K562 (cell line): ENCODE measurements around the gene PPFIA1. TPM values are rescaled to one million over a fixed set of nuclear protein-coding genes. Genes with fewer than 3 reads are reported as not detected.

Experiments used
- ATAC-seq: fragments of 200-7000 bp; cut with Tn5 transposase; 3 replicates; pipeline ENCODE4 v1.9.1; 2020; ENCODE audit warnings: moderate library complexity
- BruUV-seq: library from RNA; stranded (reverse); fragments of 400-500 nt; replicated peaks from 2 replicates; lab custom pipeline; 2021; lab: Mats Ljungman, UMichigan
- CTCF ChIA-PET: fragments of 300-600 bp; formaldehyde crosslinking; extraction: SDS; loops from one replicate; lab custom pipeline; 2021; ENCODE audit warnings: low intra/inter-chr PET ratio; lab: Yijun Ruan, JAX
- POLR2A ChIA-PET: fragments of 300-600, 350-650 bp; sonication (Branson Sonifier 250); formaldehyde crosslinking; extraction: SDS; loops from one replicate; lab custom pipeline; 2021; ENCODE audit warnings: antibody characterized with exemption, inconsistent platforms; lab: Yijun Ruan, JAX
- DNase-seq, 4 experiments: peaks; one replicate each; pipeline versions ENCODE4 v3.0.0 to v3.0.0-alpha.2; 2011 to 2018; ENCODE audit warnings: low spot score in 3 of 4, mixed read lengths in 3 of 4; ENCODE audit errors: extremely low read depth in 1 of 4
- FAIRE-seq: peaks from 2 replicates; lab custom pipeline; 2011; peaks lifted over from hg19 to GRCh38; lab: Jason Lieb, UNC
- H2AFZ ChIP-seq: 2 replicates; pipeline ENCODE4 v1.6.0; 2011; ENCODE audit warnings: low read depth, low read length, control low read depth, inconsistent platforms
- H3K27ac ChIP-seq: fragments of 200-600 bp; 3 replicates; pipeline ENCODE4 v1.8.0; 2011; ENCODE audit warnings: low read depth, mild to moderate bottlenecking, control low read depth, inconsistent platforms, low read length, moderate library complexity, mixed read lengths; ENCODE audit errors: extremely low read depth
- H3K27me3 ChIP-seq, 2 experiments: fragments of 300-600 bp in 1 of 2; 2 replicates in 1 of 2; 3 replicates in 1 of 2; pipeline versions ENCODE4 v1.6.0 to v1.8.0; 2011; ENCODE audit warnings: inconsistent platforms in 2 of 2, low read length in 2 of 2, mild to moderate bottlenecking in 1 of 2, mixed read lengths in 1 of 2, moderate library complexity in 1 of 2; ENCODE audit not compliant: control insufficient read depth in 2 of 2, insufficient read depth in 2 of 2
- H3K36me3 ChIP-seq: fragments of 300-600 bp; 3 replicates; pipeline ENCODE4 v1.8.0; 2011; ENCODE audit warnings: mild to moderate bottlenecking, low read length, inconsistent platforms; ENCODE audit not compliant: control insufficient read depth, insufficient read depth
- H3K4me1 ChIP-seq, 2 experiments: fragments of 200-600 bp in 1 of 2; replicated peaks in 1 of 2; 2 replicates in 1 of 2; 3 replicates in 1 of 2; pipeline versions ENCODE4 v1.5.1 to v1.8.0; 2011; ENCODE audit warnings: inconsistent platforms in 2 of 2, low read length in 2 of 2, mild to moderate bottlenecking in 1 of 2, mixed read lengths in 1 of 2, moderate library complexity in 1 of 2; ENCODE audit not compliant: control insufficient read depth in 2 of 2, insufficient read depth in 2 of 2
- H3K4me2 ChIP-seq: 2 replicates; pipeline ENCODE4 v1.6.1; 2011; ENCODE audit warnings: low read length, control low read depth, inconsistent platforms, mixed read lengths; ENCODE audit not compliant: insufficient read depth
- H3K4me3 ChIP-seq: fragments of 200-600 bp; sonication (generic), shearing (Covaris generic); 2 replicates; pipeline ENCODE4 v1.5.1; 2016; ENCODE audit warnings: control low read depth, inconsistent platforms
- H3K79me2 ChIP-seq: fragments of 200-600 bp; 3 replicates; pipeline ENCODE4 v1.8.0; 2011; ENCODE audit warnings: low read length, inconsistent platforms; ENCODE audit not compliant: control insufficient read depth, insufficient read depth
- H3K9ac ChIP-seq, 2 experiments: 2 replicates each; pipeline versions ENCODE4 v1.6.0 to v1.6.1; 2011; ENCODE audit warnings: low read depth in 2 of 2, low read length in 2 of 2, control low read depth in 1 of 2, inconsistent platforms in 1 of 2, mild to moderate bottlenecking in 1 of 2, mixed read lengths in 1 of 2; ENCODE audit not compliant: insufficient read depth in 1 of 2
- H3K9me1 ChIP-seq: one replicate; pipeline ENCODE4 v1.6.0; 2011; ENCODE audit warnings: inconsistent platforms, mild to moderate bottlenecking, low read length, moderate library complexity; ENCODE audit not compliant: control insufficient read depth, insufficient read depth
- H3K9me3 ChIP-seq: replicated peaks from 2 replicates; pipeline ENCODE4 v1.5.1; 2011; ENCODE audit warnings: low read depth, low read length, inconsistent platforms; ENCODE audit not compliant: control insufficient read depth, insufficient read depth
- H4K20me1 ChIP-seq: replicated peaks from 2 replicates; pipeline ENCODE4 v1.6.1; 2011; ENCODE audit warnings: low read length, inconsistent platforms, mixed read lengths; ENCODE audit not compliant: control insufficient read depth, insufficient read depth
- CREM ChIP-seq: IDR thresholded peaks from 2 replicates; pipeline ENCODE4 v1.6.1; 2014; ENCODE audit warnings: antibody characterized with exemption, low read depth
- HMBOX1 ChIP-seq: sonication (generic); IDR thresholded peaks from 2 replicates; pipeline ENCODE4 v1.6.1; 2016
- NCOA1 ChIP-seq: fragments of 450-650 bp; IDR thresholded peaks from 2 replicates; pipeline ENCODE4 v1.6.1; 2016; ENCODE audit warnings: low read depth
- POU5F1 ChIP-seq: fragments of 150-350 bp; IDR thresholded peaks from 2 replicates; pipeline ENCODE4 v1.6.1; 2014; ENCODE audit warnings: borderline replicate concordance, low read length, low read depth, mild to moderate bottlenecking; ENCODE audit not compliant: partially characterized antibody
- RBM15 ChIP-seq: fragments of 200-400 bp; formaldehyde crosslinking; IDR thresholded peaks from 2 replicates; pipeline ENCODE4 v1.6.1; 2018; ENCODE audit warnings: mild to moderate bottlenecking, low read length, moderate library complexity; ENCODE audit not compliant: insufficient read depth
- RBM17 ChIP-seq: fragments of 200-400 bp; formaldehyde crosslinking; IDR thresholded peaks from 2 replicates; pipeline ENCODE4 v1.6.1; 2017; ENCODE audit warnings: low read depth, mild to moderate bottlenecking, low read length, borderline replicate concordance
- SRSF1 ChIP-seq: fragments of 200-400 bp; formaldehyde crosslinking; IDR thresholded peaks from 2 replicates; pipeline ENCODE4 v1.6.1; 2017; ENCODE audit warnings: mild to moderate bottlenecking, low read depth, low read length, moderate library complexity
- TOE1 ChIP-seq, 2 experiments: fragments of 450-650 bp in 1 of 2; sonication (generic) in 1 of 2; formaldehyde crosslinking in 1 of 2; IDR thresholded peaks; 2 replicates each; pipeline versions ENCODE4 v1.7.1 to v1.8.0; 2016 to 2022; ENCODE audit warnings: borderline replicate concordance in 2 of 2, mild to moderate bottlenecking in 2 of 2, antibody characterized with exemption in 1 of 2, inconsistent platforms in 1 of 2, low read depth in 1 of 2, missing genetic modification reagents in 1 of 2, moderate library complexity in 1 of 2
- ZNF133 ChIP-seq: fragments of 250-450 bp; sonication (Bioruptor Pico); IDR thresholded peaks from 2 replicates; pipeline ENCODE4 v1.4.0; 2020; ENCODE audit warnings: mild to moderate bottlenecking
- ZNF146 ChIP-seq: IDR thresholded peaks from one replicate; pipeline ENCODE4 v1.6.1; 2018; ENCODE audit warnings: missing compliant biosample characterization; ENCODE audit not compliant: unreplicated experiment
- WGBS: fragments of 100-300 bp; shearing (Covaris generic); methylation state at CpG from one replicate; pipeline ENCODE4 v1.1.6; 2016; ENCODE audit warnings: low coverage, mixed read lengths; ENCODE audit not compliant: insufficient coverage; ENCODE audit errors: missing lambda C conversion rate; 5-methylcytosine and 5-hydroxymethylcytosine counted together
- in situ Hi-C: fragments of 300-500 bp; cut with MboI; formaldehyde crosslinking; loops from 4 replicates; pipeline ENCODE4 v1.15.0; 2018; ENCODE audit warnings: inconsistent platforms, mixed read lengths
- intact Hi-C: fragments of 100-400 bp; cut with micrococcal nuclease; formaldehyde crosslinking; loops from 2 replicates; pipeline ENCODE4 v1.14.2; 2022
- polyA plus RNA-seq, 8 experiments: library from polyadenylated mRNA; depleted of rRNA in 4 of 8; stranded (reverse) in 5 of 8; unstranded in 3 of 8; fragments of >200 nt; fragmentation: Nextera tagmentation in 2 of 8; fragmentation: Illumina TruSeq in 1 of 8; extraction: Ambion mirVana in 2 of 8; extraction: Trizol in 1 of 8; gene quantifications; 2 replicates each; pipeline versions ENCODE4 v1.2.1 to v1.2.3, GENCODE V29; 2011 to 2014; ENCODE audit warnings: inconsistent platforms in 1 of 8, missing spikeins in 1 of 8
- total RNA-seq, 7 experiments: library from RNA; depleted of rRNA in 6 of 7; stranded (reverse); fragments of >200 nt in 6 of 7; fragmentation: Illumina TruSeq in 2 of 7; extraction: Trizol in 2 of 7; gene quantifications; 2 replicates each; pipeline versions ENCODE4 v1.2.1 to v1.2.3, GENCODE V29; 2011 to 2021; ENCODE audit warnings: low replicate concordance in 1 of 7
- TF ChIP-seq, protein P1 (sequence below): fragments of 450-650 bp; formaldehyde crosslinking; IDR thresholded peaks from 2 replicates; pipeline ENCODE4 v1.4.0; 2022; ENCODE audit warnings: missing genetic modification characterization

The PPFIA1 gene
- total and polyA plus RNA-seq, 9 of the 15 experiments (the other 6 are each of a cell fraction or from before 2014, with no cell fraction given), result 9.9 to 41.5 (median 28.5) TPM

GRCh38 chr11:70301721-70302418 is 31.4 kb downstream of the PPFIA1 start:
- TF ChIP-seq TOE1 (IDR thresholded peaks at IDR 0.05; ENCODE audit: borderline replicate concordance) (no peak), TOE1 (CRISPR knock-in tag; IDR thresholded peaks at IDR 0.05; ENCODE audit: borderline replicate concordance, low read depth) (no peak), CREM (no peak), SRSF1 (no peak), RBM17 (no peak), POU5F1 (no peak), ZNF146 (CRISPR knock-in tag) (no peak), HMBOX1 (no peak), NCOA1 (no peak), ZNF133 (CRISPR knock-in tag) (no peak), RBM15 (no peak)
- TF ChIP-seq, protein P1, sequence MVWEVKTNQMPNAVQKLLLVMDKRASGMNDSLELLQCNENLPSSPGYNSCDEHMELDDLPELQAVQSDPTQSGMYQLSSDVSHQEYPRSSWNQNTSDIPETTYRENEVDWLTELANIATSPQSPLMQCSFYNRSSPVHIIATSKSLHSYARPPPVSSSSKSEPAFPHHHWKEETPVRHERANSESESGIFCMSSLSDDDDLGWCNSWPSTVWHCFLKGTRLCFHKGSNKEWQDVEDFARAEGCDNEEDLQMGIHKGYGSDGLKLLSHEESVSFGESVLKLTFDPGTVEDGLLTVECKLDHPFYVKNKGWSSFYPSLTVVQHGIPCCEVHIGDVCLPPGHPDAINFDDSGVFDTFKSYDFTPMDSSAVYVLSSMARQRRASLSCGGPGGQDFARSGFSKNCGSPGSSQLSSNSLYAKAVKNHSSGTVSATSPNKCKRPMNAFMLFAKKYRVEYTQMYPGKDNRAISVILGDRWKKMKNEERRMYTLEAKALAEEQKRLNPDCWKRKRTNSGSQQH, result no peak
- CTCF ChIA-PET, result no interaction called here
- FAIRE-seq (no peak), DNase-seq (no peak), ATAC-seq (no peak)
- Histone ChIP-seq H3K4me2 (no peak overlapping the region), H3K79me2 (peaks cover 25% of the 10 kb centered on the region; the same call in 2 of the 3 replicates), H3K9me1 (no peaks in the 10 kb centered on the region), H3K4me1 (peaks cover 0 to 2% of the 10 kb centered on the region in 2 experiments; a peak in 3 of 5 replicates), H2AFZ (no peak overlapping the region), H3K36me3 (peaks cover 54% of the 10 kb centered on the region), H4K20me1 (no peaks in the 10 kb centered on the region), H3K9ac (peak overlapping the region in 1 of 2 experiments; percentile 54; a peak in 2 of 4 replicates), H3K27ac (no peak overlapping the region), H3K4me3 (no peak overlapping the region), H3K9me3 (no peaks in the 10 kb centered on the region), H3K27me3 (no peaks in the 10 kb centered on the region)
- intact Hi-C loops (no loop called here), in situ Hi-C loops (no loop called here)
- POLR2A ChIA-PET, result interaction anchor here (0.6 to 1.4 kb wide), 3 partner anchors 17 to 37 kb away, joined by 3 to 4 read pairs (median 3); no protein-coding TSS in a partner anchor
- 85% methylated on average over 13 of the region's 13 CpGs for WGBS
- BruUV-seq, result no TSS peak
